CD4-positive, alpha-beta memory T cell (primary cell): ENCODE measurements around the gene SPPL3. TPM values are rescaled to one million over a fixed set of nuclear protein-coding genes. Genes with fewer than 3 reads are reported as not detected.

Experiments
- CTCF ChIA-PET: fragments of 350-600 bp; sonication (Branson Sonifier 250); formaldehyde crosslinking; loops from one replicate; lab custom pipeline; 2021; ENCODE audit warnings: inconsistent platforms; ENCODE audit not compliant: partially characterized antibody; lab: Charles Lee
- POLR2A ChIA-PET: fragments of 350-600 bp; sonication (Branson Sonifier 250); formaldehyde crosslinking; loops from one replicate; lab custom pipeline; 2021; ENCODE audit not compliant: partially characterized antibody; lab: Charles Lee
- DNase-seq, 5 donors: peaks; one replicate each; pipeline versions ENCODE4 v3.0.0 to v3.0.0-alpha.2; 2020 to 2022; ENCODE audit warnings: mixed read lengths in 1 of 5
- H3K27ac ChIP-seq: one replicate; pipeline ENCODE4 v1.7.0; 2013; ENCODE audit warnings: low read depth, low read length
- H3K27me3 ChIP-seq: 2 replicates; pipeline ENCODE4 v1.7.0; 2013; ENCODE audit warnings: mild to moderate bottlenecking, low read length, moderate library complexity; ENCODE audit not compliant: insufficient read depth
- H3K36me3 ChIP-seq: 2 replicates; pipeline ENCODE4 v1.7.0; 2013; ENCODE audit warnings: mild to moderate bottlenecking, low read length, moderate library complexity; ENCODE audit not compliant: insufficient read depth
- H3K4me1 ChIP-seq: 2 replicates; pipeline ENCODE4 v1.7.0; 2013; ENCODE audit warnings: mild to moderate bottlenecking, low read length, moderate library complexity; ENCODE audit not compliant: insufficient read depth
- H3K4me3 ChIP-seq, 2 donors: one replicate each; pipeline ENCODE4 v1.7.0; 2013; ENCODE audit warnings: low read length in 2 of 2, mild to moderate bottlenecking in 1 of 2
- H3K9me3 ChIP-seq, 2 donors: one replicate each; pipeline ENCODE4 v1.7.0; 2013; ENCODE audit warnings: low read length in 2 of 2, control low read depth in 1 of 2; ENCODE audit not compliant: control insufficient read depth in 1 of 2
- H3K27ac Mint-ChIP-seq, 7 donors: one replicate each; pipeline ENCODE4 v1.8.0; 2020 to 2021; ENCODE audit warnings: mixed read lengths in 7 of 7, mild to moderate bottlenecking in 6 of 7, inconsistent platforms in 3 of 7, moderate library complexity in 3 of 7
- H3K27me3 Mint-ChIP-seq, 2 donors: one replicate each; pipeline ENCODE4 v1.8.0; 2020 to 2021; ENCODE audit warnings: mixed read lengths in 2 of 2
- H3K36me3 Mint-ChIP-seq, 2 donors: one replicate each; pipeline ENCODE4 v1.8.0; 2020 to 2021; ENCODE audit warnings: mixed read lengths in 2 of 2, inconsistent platforms in 1 of 2, mild to moderate bottlenecking in 1 of 2
- H3K4me1 Mint-ChIP-seq, 4 donors: one replicate each; pipeline ENCODE4 v1.8.0; 2020 to 2021; ENCODE audit warnings: mixed read lengths in 4 of 4, mild to moderate bottlenecking in 1 of 4
- H3K4me3 Mint-ChIP-seq, 8 donors: one replicate each; pipeline ENCODE4 v1.8.0; 2020 to 2021; ENCODE audit warnings: mixed read lengths in 8 of 8, mild to moderate bottlenecking in 7 of 8, moderate library complexity in 6 of 8, inconsistent platforms in 3 of 8
- H3K9me3 Mint-ChIP-seq, 8 donors: one replicate each; pipeline ENCODE4 v1.8.0; 2020 to 2021; ENCODE audit warnings: mixed read lengths in 8 of 8, mild to moderate bottlenecking in 5 of 8, inconsistent platforms in 3 of 8, moderate library complexity in 1 of 8
- intact Hi-C: fragments of 100-400 bp; cut with micrococcal nuclease; formaldehyde crosslinking; loops from one replicate; pipeline ENCODE4 v1.15.1; 2023
- polyA plus RNA-seq, 2 donors: library from polyadenylated mRNA; unstranded; fragments of 300-500 nt; fragmentation: Illumina TruSeq; gene quantifications; one replicate each; pipeline ENCODE4 v1.2.3, GENCODE V29; 2021
- total RNA-seq, 2 experiments: library from RNA; stranded (reverse); gene quantifications; one replicate each; pipeline ENCODE4 v1.2.3, GENCODE V29; 2021

Gene SPPL3
- total and polyA plus RNA-seq, 4 experiments from 2014 or later, result 7.4 to 49.4 (median 44.8) TPM

GRCh38 chr12:120854804-120855203 lies 49.4 kb downstream of the SPPL3 start:
- H3K27me3 ChIP-seq, result no peaks in the 10 kb centered on the region
- DNase-seq, result no peak
- H3K36me3 ChIP-seq, result no peaks in the 10 kb centered on the region
- ChIA-PET POLR2A (no interaction called here), CTCF (no interaction called here)
- intact Hi-C loops, result loop anchor here (10.0 kb wide), 1 partner anchor 240 kb away; no protein-coding TSS in a partner anchor
- no peak overlapping the region for H3K27ac ChIP-seq
- peaks cover 44 to 69% (median 57%) of the 10 kb centered on the region in 4 donors for H3K4me1 Mint-ChIP-seq
- peaks cover 13 to 17% of the 10 kb centered on the region in 2 donors for H3K36me3 Mint-ChIP-seq
- no peaks in the 10 kb centered on the region for H3K27me3 Mint-ChIP-seq
- no peak overlapping the region for H3K4me3 ChIP-seq
- H3K4me1 ChIP-seq, result peaks cover 57% of the 10 kb centered on the region
- peaks cover 0 to 16% (median 5%) of the 10 kb centered on the region in 8 donors for H3K9me3 Mint-ChIP-seq
- peaks cover 0 to 4% of the 10 kb centered on the region in 2 donors for H3K9me3 ChIP-seq
- peak overlapping the region in 1 of 7 donors; percentile 48 for H3K27ac Mint-ChIP-seq
- no peak overlapping the region for H3K4me3 Mint-ChIP-seq

GRCh38 chr12:120853188-120853587 lies 51.0 kb downstream of the SPPL3 start:
- no peaks in the 10 kb centered on the region for H3K9me3 ChIP-seq
- Mint-ChIP-seq H3K4me3 (no peak overlapping the region), H3K27ac (no peak overlapping the region), H3K27me3 (no peaks in the 10 kb centered on the region), H3K9me3 (peaks cover 0 to 7% (median 2%) of the 10 kb centered on the region in 8 donors), H3K36me3 (peaks cover 6 to 9% of the 10 kb centered on the region in 2 donors), H3K4me1 (peaks cover 43 to 82% (median 56%) of the 10 kb centered on the region in 4 donors)
- no peak overlapping the region for H3K27ac ChIP-seq
- ChIA-PET POLR2A (no interaction called here), CTCF (no interaction called here)
- H3K4me1 ChIP-seq, result peaks cover 57% of the 10 kb centered on the region
- no peak for DNase-seq
- no peaks in the 10 kb centered on the region for H3K36me3 ChIP-seq
- intact Hi-C loops, result loop anchor here (10.0 kb wide), 1 partner anchor 242 kb away; no protein-coding TSS in a partner anchor
- no peaks in the 10 kb centered on the region for H3K27me3 ChIP-seq
- no peak overlapping the region for H3K4me3 ChIP-seq

- no peaks in the 10 kb centered on the region for H3K27me3 Mint-ChIP-seq
- DNase-seq, result no peak
- H3K4me1 Mint-ChIP-seq, result peaks cover 43 to 80% (median 56%) of the 10 kb centered on the region in 4 donors
- no peak overlapping the region for H3K4me3 Mint-ChIP-seq
- H3K36me3 ChIP-seq, result no peaks in the 10 kb centered on the region
- intact Hi-C loops, result loop anchor here (10.0 kb wide), 1 partner anchor 243 kb away; no protein-coding TSS in a partner anchor
- H3K4me1 ChIP-seq, result peaks cover 54% of the 10 kb centered on the region
- H3K27ac ChIP-seq, result no peak overlapping the region
- H3K36me3 Mint-ChIP-seq, result peaks cover 0 to 4% of the 10 kb centered on the region in 2 donors
- no peaks in the 10 kb centered on the region for H3K27me3 ChIP-seq
- H3K9me3 Mint-ChIP-seq, result no peaks in the 10 kb centered on the region
- H3K9me3 ChIP-seq, result no peaks in the 10 kb centered on the region
- ChIA-PET CTCF (interaction anchor here (1.7 kb wide), 1 partner anchor 203 kb away, joined by 4 read pairs; no protein-coding TSS in a partner anchor), POLR2A (interaction anchor here (1.4 kb wide), 1 partner anchor 11 kb away, joined by 3 read pairs; no protein-coding TSS in a partner anchor)
- H3K4me3 ChIP-seq, result no peak overlapping the region
- no peak overlapping the region for H3K27ac Mint-ChIP-seq
Measured at GRCh38 chr12:120851944-120852343, 52.2 kb downstream of the SPPL3 start.

- peaks cover 49% of the 10 kb centered on the region for H3K4me1 ChIP-seq
Measured at GRCh38 chr12:120851444-120851843, 52.7 kb downstream of the SPPL3 start.

GRCh38 chr12:120849765-120850164 lies 54.4 kb downstream of the SPPL3 start:
- Mint-ChIP-seq H3K36me3 (peaks cover 0 to 1% of the 10 kb centered on the region in 2 donors), H3K27ac (peak overlapping the region in 1 of 7 donors; percentile 69), H3K4me1 (peaks cover 36 to 70% (median 46%) of the 10 kb centered on the region in 4 donors), H3K27me3 (no peaks in the 10 kb centered on the region), H3K9me3 (no peaks in the 10 kb centered on the region), H3K4me3 (no peak overlapping the region)
- no peak for DNase-seq
- H3K4me1 ChIP-seq, result peaks cover 34% of the 10 kb centered on the region
- H3K27ac ChIP-seq, result no peak overlapping the region
- ChIA-PET POLR2A (interaction anchor here (0.7 to 1.0 kb wide), 2 partner anchors 12 to 14 kb away, joined by 3 read pairs; no protein-coding TSS in a partner anchor), CTCF (no interaction called here)
- H3K4me3 ChIP-seq, result no peak overlapping the region
- no peaks in the 10 kb centered on the region for H3K36me3 ChIP-seq
- H3K9me3 ChIP-seq, result no peaks in the 10 kb centered on the region
- no peaks in the 10 kb centered on the region for H3K27me3 ChIP-seq
- intact Hi-C loops, result loop anchor here (10.0 kb wide), 1 partner anchor 245 kb away; no protein-coding TSS in a partner anchor

More at GRCh38 chr12:120851444-120851843, 52.7 kb downstream of the SPPL3 start:
- Histone ChIP-seq H3K27ac (no peak overlapping the region), H3K9me3 (no peaks in the 10 kb centered on the region), H3K4me3 (no peak overlapping the region), H3K27me3 (no peaks in the 10 kb centered on the region), H3K36me3 (no peaks in the 10 kb centered on the region)
- Mint-ChIP-seq H3K9me3 (no peaks in the 10 kb centered on the region), H3K27me3 (no peaks in the 10 kb centered on the region), H3K4me1 (peaks cover 39 to 79% (median 53%) of the 10 kb centered on the region in 4 donors), H3K27ac (peak overlapping the region in 1 of 7 donors; percentile 3), H3K4me3 (no peak overlapping the region), H3K36me3 (peaks cover 0 to 1% of the 10 kb centered on the region in 2 donors)
- ChIA-PET CTCF (interaction anchor here (1.7 kb wide), 1 partner anchor 202 kb away, joined by 4 read pairs; no protein-coding TSS in a partner anchor), POLR2A (interaction anchor here (1.4 kb wide), 1 partner anchor 12 kb away, joined by 3 read pairs; no protein-coding TSS in a partner anchor)
- intact Hi-C loops, result loop anchor here (10.0 kb wide), 1 partner anchor 243 kb away; no protein-coding TSS in a partner anchor
- no peak for DNase-seq

GRCh38 chr12:120847814-120848213 lies 56.3 kb downstream of the SPPL3 start:
- no peak for DNase-seq
- Histone ChIP-seq H3K9me3 (no peaks in the 10 kb centered on the region), H3K4me1 (peaks cover 23% of the 10 kb centered on the region), H3K27ac (no peak overlapping the region), H3K36me3 (no peaks in the 10 kb centered on the region), H3K4me3 (no peak overlapping the region), H3K27me3 (no peaks in the 10 kb centered on the region)
- Mint-ChIP-seq H3K36me3 (peaks cover 0 to 1% of the 10 kb centered on the region in 2 donors), H3K4me3 (no peak overlapping the region), H3K27ac (peak overlapping the region in 3 of 7 donors; percentile 1 to 11 (median 8)), H3K9me3 (peaks cover 0 to 2% (median 0%) of the 10 kb centered on the region in 8 donors), H3K27me3 (no peaks in the 10 kb centered on the region), H3K4me1 (peaks cover 38 to 69% (median 50%) of the 10 kb centered on the region in 4 donors)
- POLR2A ChIA-PET, result interaction anchor here (0.5 kb wide), 1 partner anchor 645 kb away, joined by 3 read pairs; no protein-coding TSS in a partner anchor
- CTCF ChIA-PET, result interaction anchor here (2.1 kb wide), 1 partner anchor 13 kb away, joined by 6 read pairs; no protein-coding TSS in a partner anchor
- intact Hi-C loops, result no loop called here

- intact Hi-C loops, result no loop called here
- no peak overlapping the region for H3K27ac Mint-ChIP-seq
- Histone ChIP-seq H3K36me3 (no peaks in the 10 kb centered on the region), H3K27me3 (no peaks in the 10 kb centered on the region), H3K9me3 (no peaks in the 10 kb centered on the region), H3K27ac (no peak overlapping the region), H3K4me3 (no peak overlapping the region), H3K4me1 (peaks cover 23% of the 10 kb centered on the region)
- H3K4me1 Mint-ChIP-seq, result peaks cover 38 to 71% (median 51%) of the 10 kb centered on the region in 4 donors
- DNase-seq, result no peak
- peaks cover 0 to 1% of the 10 kb centered on the region in 2 donors for H3K36me3 Mint-ChIP-seq
- peaks cover 0 to 2% (median 0%) of the 10 kb centered on the region in 8 donors for H3K9me3 Mint-ChIP-seq
- ChIA-PET POLR2A (interaction anchor here (0.5 kb wide), 1 partner anchor 645 kb away, joined by 3 read pairs; no protein-coding TSS in a partner anchor), CTCF (interaction anchor here (1.5 to 2.1 kb wide), 2 partner anchors 13 to 15 kb away, joined by 3 to 6 read pairs; no protein-coding TSS in a partner anchor)
- H3K27me3 Mint-ChIP-seq, result no peaks in the 10 kb centered on the region
- H3K4me3 Mint-ChIP-seq, result peak overlapping the region in 1 of 8 donors; percentile 6
Measured at GRCh38 chr12:120847392-120847791, 56.8 kb downstream of the SPPL3 start.
